Osteocyte (in vitro differentiated cells): ENCODE results near the gene EPHA10. TPM values are rescaled to one million over a fixed set of nuclear protein-coding genes. Genes with fewer than 3 reads are reported as not detected.

Source experiments
- DNase-seq: peaks from one replicate; pipeline ENCODE4 v3.0.0; 2021; ENCODE audit warnings: mixed read lengths; ENCODE audit not compliant: unreplicated experiment; ENCODE audit errors: extremely low spot score
- H3K27ac Mint-ChIP-seq: one replicate; pipeline ENCODE4 v1.8.0; 2021; ENCODE audit warnings: mild to moderate bottlenecking, mixed read lengths; ENCODE audit not compliant: unreplicated experiment
- H3K27me3 Mint-ChIP-seq: one replicate; pipeline ENCODE4 v1.8.0; 2021; ENCODE audit warnings: mixed read lengths; ENCODE audit not compliant: unreplicated experiment
- H3K36me3 Mint-ChIP-seq: one replicate; pipeline ENCODE4 v1.8.0; 2021; ENCODE audit warnings: mixed read lengths; ENCODE audit not compliant: unreplicated experiment
- H3K4me1 Mint-ChIP-seq: one replicate; pipeline ENCODE4 v1.8.0; 2021; ENCODE audit warnings: mixed read lengths; ENCODE audit not compliant: unreplicated experiment
- H3K4me3 Mint-ChIP-seq: one replicate; pipeline ENCODE4 v1.8.0; 2021; ENCODE audit warnings: mild to moderate bottlenecking, moderate library complexity, mixed read lengths; ENCODE audit not compliant: unreplicated experiment
- H3K9me3 Mint-ChIP-seq: one replicate; pipeline ENCODE4 v1.8.0; 2021; ENCODE audit warnings: mixed read lengths; ENCODE audit not compliant: unreplicated experiment
- CTCF ChIP-seq: fragments of 200-600 bp; sonication (generic); IDR thresholded peaks from 2 replicates; pipeline ENCODE4 v1.5.0; 2021; ENCODE audit warnings: antibody characterized with exemption, mild to moderate bottlenecking, moderate library complexity
- total RNA-seq: library from RNA; stranded (reverse); gene quantifications from 2 replicates; pipeline ENCODE4 v1.2.1, GENCODE V29; 2021

The EPHA10 gene
- total RNA-seq, 1 donor from 2014 or later: not detected

DNA sequence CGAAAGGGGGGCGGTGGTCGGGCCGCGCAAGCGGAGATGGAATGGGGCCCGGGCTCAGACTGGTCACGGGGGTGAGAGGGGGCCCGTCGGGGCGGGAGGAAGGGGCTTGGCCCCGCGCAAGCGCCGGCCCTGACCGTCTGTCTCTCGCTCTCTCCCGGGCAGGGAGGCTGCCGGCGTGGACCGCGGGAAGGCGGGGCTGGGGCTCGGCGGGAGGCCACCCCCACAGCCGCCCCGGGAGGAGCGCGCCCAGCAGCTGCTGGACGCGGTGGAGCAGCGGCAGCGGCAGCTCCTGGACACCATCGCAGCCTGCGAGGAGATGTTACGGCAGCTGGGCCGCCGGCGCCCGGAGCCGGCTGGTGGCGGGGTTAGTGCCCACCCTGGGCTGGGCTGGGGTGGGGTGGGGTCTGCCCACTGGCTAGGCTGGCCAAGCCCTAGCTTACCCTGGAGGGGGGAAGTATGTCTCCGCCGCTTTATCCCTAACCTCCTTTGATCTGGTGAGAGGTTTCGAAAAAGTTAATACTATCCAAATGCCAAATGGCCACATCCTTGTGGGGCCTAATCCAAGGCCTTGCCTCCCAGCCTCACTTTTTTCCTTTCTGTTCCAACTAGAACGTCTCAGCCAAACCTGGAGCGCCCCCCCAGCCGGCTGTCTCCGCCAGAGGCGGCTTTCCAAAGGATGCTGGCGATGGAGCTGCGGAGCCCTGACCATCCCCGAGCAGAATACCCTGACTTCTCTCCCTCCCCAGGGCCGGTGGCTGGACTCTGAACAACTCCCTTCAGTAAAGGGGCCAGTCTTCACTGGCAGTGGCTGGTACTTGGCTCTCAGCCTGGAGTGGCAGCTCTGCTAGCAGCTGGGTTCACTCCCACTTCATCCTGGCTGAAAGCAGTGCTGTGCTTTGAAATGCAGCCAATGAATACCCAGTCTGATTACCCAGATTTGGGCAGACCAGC is 43.7 kb upstream of the EPHA10 start:
- Mint-ChIP-seq H3K4me3 (peak overlapping the region; percentile 88), H3K4me1 (peaks cover 32% of the 10 kb centered on the region), H3K9me3 (no peaks in the 10 kb centered on the region), H3K36me3 (peaks cover 15% of the 10 kb centered on the region), H3K27me3 (no peaks in the 10 kb centered on the region), H3K27ac (peak overlapping the region; percentile 97)
- no peak for TF ChIP-seq CTCF
- DNase-seq: peak; percentile 94

- Mint-ChIP-seq H3K36me3 (peaks cover 21% of the 10 kb centered on the region), H3K4me3 (peak within 1 kb of the TSS; percentile 88), H3K4me1 (peaks cover 32% of the 10 kb centered on the region), H3K27me3 (no peaks in the 10 kb centered on the region), H3K27ac (peak within 1 kb of the TSS; percentile 97), H3K9me3 (no peaks in the 10 kb centered on the region)
- DNase-seq: peak; percentile 97
- TF ChIP-seq CTCF: no peak
Measured at GRCh38 chr1:37807555-37808368, 42.8 kb upstream of the EPHA10 start, which contains the start of the genes C1orf122 and YRDC. Gene C1orf122 (plus strand): TSS chr1:37807790. CDS start chr1:37808405, 615 bp downstream. Gene YRDC (minus strand): TSS chr1:37808208. CDS start chr1:37808180, 28 bp downstream.

DNA sequence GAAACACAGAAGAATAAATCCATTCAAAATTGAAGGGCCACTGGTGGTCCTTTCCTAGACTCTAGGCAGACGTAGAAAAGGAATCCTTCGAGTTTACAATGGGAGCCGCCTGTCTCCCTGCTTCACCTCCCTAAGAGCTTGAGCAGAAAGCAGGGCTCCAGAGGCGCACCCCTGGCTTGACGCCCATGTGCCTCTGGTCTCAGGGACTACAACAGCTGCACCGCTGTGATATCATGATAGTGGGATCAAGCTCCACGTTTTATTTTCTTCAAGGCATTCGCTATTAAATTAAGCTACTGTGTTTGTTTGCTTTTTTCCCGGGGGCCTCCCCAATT is 42.3 kb upstream of the EPHA10 start:
- peaks cover 27% of the 10 kb centered on the region for H3K36me3 Mint-ChIP-seq
- H3K9me3 Mint-ChIP-seq: no peaks in the 10 kb centered on the region
- H3K4me1 Mint-ChIP-seq: peaks cover 32% of the 10 kb centered on the region
- no peak for TF ChIP-seq CTCF
- peak overlapping the region; percentile 77 for H3K4me3 Mint-ChIP-seq
- no peak for DNase-seq
- H3K27ac Mint-ChIP-seq: peak overlapping the region; percentile 75
- H3K27me3 Mint-ChIP-seq: no peaks in the 10 kb centered on the region

- no peaks in the 10 kb centered on the region for H3K9me3 Mint-ChIP-seq
- TF ChIP-seq CTCF: no peak
- no peaks in the 10 kb centered on the region for H3K27me3 Mint-ChIP-seq
- no peak overlapping the region for H3K4me3 Mint-ChIP-seq
- H3K4me1 Mint-ChIP-seq: peaks cover 9% of the 10 kb centered on the region
- no peak for DNase-seq
- H3K27ac Mint-ChIP-seq: no peak overlapping the region
- peaks cover 35% of the 10 kb centered on the region for H3K36me3 Mint-ChIP-seq
Measured at GRCh38 chr1:37802439-37802838, 37.5 kb upstream of the EPHA10 start.
